Hippocampal formation (tissue), 2 donors: ENCODE results near the gene P2RX7.
"Not testable (repeated sequence)": the region's sequence is repeated elsewhere in the genome, so short reads cannot be mapped to it uniquely, and the experiment has no call there.

Source experiments
- DNase-seq, 2 donors: peaks; one replicate each; lab custom pipeline; 2025; lab: John Stamatoyannopoulos, UW

Gene P2RX7

DNA sequence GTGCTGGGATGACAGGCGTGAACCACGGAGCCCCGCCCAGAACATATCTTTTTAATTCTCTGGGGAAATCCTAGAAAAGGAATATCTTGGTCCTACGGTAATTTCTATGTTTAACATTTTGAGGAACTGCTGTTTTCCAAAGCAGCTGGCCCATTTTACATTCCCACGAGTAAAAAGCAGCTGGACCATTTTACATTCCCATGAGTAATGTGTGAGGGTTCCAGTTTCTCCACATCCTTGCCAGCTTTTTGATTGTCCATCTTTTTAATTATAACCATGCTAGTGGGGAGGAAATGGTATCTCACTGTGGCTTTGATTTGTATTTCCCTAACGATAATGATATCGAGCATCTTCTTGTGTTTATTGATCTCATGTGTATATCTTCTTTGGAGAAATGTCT lies 72.8 kb downstream of the P2RX7 start:
- no peak for DNase-seq

DNA sequence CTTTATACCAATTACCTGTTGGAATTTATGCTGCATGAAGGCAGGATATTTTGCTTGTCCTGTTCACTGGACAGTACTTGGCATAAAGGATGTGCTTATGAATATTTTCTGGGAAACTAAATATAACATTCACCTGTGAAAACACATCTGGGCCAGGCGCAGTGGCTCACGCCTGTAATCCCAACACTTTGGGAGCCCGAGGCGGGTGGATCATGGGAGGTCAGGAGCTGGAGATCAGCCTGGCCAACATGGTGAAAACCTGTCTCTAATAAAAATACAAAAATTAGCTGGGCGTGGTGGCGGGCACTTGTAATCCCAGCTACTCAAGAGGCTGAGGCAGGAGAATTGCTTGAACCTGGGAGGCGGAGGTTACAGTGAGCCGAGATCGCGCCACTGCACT lies 75.9 kb downstream of the P2RX7 start:
- not testable (repeated sequence) for DNase-seq

DNA sequence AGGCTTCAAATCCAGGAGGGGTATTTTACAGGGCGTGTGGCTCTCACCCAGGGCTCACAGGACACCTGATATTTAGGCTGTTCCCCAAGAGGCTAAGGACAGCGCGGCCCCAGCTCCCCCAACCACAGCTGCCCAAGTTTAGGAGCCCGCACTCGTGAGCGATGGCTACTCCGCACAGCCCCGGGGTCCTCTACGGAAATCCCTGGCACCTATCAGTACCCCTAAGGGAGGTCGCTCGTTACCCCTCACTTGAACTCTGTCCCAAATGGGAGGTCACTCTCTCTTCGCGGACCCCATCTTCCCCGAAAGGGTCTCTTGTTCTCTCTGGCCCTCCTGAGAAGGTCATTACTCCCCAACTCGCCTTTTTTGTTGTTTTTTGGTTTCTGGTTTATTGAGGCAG lies 76.5 kb downstream of the P2RX7 start:
- no peak for DNase-seq

DNA sequence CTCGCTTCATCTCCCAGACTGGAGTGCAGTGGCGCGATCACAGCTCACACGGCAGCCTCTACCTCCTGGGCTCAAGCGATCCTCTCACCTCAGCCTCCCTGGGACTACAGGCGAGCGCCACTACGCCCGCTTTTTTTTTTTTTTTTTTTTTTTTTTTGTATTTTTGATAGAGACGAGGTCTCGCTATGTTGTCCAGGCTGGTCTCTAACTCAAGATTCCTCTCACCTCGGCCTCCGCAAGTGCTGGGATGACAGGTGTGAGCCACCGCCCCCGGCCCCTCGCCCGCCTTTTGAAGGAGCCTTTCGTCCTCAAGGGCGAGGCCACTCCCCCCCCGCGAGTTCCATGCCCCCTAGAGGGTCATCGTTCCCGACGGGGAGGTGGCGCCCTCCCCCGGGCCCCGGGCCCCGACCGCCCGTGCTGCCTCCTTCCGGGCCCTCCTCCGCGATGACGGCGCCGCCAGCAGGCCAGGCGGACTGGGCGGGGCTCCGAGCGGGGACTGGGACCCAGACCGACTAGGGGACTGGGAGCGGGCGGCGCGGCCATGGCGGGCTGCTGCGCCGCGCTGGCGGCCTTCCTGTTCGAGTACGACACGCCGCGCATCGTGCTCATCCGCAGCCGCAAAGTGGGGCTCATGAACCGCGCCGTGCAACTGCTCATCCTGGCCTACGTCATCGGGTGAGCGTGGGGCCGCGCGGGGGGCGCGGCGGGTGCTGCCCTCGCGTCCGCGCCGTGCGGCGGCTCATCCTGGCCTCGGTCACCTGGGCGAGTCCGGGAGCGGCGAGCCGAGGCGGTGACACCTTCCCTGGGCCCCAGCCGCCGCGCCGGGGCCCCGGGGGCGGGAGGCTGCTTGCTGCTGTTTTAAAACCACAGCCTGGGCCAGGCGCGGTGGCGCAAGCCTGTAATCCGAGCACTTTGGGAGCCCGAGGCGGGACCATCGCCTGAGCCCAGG lies 77.2 kb downstream of the P2RX7 start, which contains the start of gene P2RX4:
Gene P2RX4 (plus strand): TSS at position 506 of the 949 bp plus-strand sequence. CDS start 36 bp downstream, at position 542.
- peak; percentile 80 for DNase-seq

DNA sequence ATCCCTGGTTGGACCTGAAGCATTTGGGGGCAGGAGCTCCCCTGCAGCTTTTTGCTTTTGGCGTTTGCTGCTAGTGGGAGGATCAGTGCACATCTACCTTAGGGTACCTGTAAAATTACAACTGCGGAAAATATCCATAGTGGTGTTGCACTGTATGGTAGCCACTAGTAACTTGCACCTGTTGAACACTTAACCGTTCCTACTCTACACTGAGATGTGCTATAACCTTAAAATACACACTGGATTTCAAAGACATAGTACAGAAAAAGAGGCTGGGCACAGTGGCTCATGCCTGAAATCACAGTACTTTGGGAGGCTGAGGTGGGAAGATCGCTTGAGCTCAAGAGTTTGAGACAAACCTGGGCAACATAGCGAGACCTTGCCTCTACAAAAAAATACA lies 80.2 kb downstream of the P2RX7 start:
- no peak for DNase-seq

DNA sequence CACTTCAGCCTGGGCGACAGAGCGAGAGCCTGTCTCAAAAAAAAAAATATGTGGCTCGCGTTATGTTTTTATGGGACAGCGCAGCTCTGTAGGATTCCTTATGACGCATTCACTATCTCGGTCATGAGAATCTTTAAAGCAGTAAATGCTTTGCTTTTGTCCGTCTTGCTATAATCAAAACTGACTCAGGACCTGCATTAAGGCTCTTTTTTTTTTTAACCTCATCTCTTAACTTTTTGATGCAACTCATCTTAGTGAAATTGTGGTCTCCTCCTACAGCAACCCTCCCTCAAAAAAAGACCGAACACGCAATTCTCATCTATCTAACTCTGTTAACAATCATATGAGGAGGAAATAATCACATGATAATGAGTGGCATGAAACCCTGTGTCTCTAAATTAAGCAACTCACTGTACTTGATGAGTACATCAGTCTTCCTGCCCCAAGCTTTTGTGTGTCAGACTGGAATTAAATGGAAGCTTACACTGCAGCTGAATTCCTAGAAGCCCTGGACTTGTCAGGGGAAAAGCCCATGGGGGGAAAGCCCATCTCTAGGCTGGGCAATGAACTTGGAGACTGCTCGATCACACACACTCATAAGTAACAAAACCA lies 81.6 kb downstream of the P2RX7 start:
- no peak for DNase-seq

DNA sequence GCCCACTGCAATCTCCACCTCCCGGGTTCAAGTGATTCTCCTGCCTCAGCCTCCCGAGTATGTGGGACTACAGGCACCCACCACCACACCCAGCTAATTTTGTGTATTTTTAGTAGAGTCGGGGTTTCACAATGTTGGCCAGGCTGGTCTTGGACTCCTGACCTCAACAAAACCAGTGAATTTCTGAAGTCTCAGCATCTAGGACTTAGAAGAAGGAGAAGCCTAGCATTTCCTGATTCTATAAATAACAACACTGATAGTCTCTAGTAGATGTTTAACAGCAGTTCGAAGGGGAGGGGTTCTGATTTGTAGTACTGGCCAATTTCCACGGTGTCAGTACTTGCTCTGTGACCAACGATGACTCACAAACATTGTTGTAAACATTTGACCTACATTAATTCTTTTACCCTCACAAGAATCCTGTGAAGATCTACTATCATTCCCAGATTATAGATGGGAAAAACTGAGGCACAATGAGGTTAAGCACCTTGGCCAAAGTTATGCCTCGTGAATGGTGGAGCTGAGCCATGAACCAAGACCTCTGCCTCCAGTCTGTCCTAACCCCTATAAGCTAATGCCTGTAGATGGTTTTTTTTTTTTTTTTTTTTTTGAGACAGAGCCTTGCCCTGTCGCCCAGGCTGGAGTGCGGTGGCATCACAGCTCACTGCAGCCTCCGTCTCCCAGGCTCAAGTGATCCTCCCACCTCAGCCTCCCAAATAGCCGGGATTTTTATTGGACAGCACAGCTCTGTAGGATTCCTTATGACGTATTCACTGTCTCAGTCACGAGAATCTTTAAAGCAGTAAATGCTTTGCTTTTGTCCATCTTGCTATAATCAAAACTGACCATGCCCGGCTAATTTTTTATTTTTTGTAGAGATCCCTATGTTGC lies 82.4 kb downstream of the P2RX7 start:
- peak in 1 of 2 donors; percentile 32 for DNase-seq

DNA sequence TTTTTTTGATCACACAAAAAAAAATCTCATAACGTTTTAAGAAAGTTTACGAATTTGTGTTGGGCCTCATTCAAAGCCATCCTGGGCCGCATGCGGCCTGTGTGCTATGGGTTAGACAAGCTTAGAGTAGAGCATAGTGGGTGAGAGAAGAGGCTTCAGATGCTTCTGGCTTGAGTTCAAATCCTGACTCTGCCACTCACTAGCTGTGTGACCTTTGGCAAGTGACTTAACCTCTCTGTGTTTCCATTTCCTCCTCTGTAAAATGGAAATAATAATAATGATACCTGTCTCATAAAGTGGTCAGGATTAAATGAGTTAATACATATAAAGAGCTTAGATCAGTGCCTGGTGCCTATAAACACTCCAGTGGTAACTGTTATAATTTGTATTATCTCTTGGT lies 83.4 kb downstream of the P2RX7 start:
- no peak for DNase-seq

DNA sequence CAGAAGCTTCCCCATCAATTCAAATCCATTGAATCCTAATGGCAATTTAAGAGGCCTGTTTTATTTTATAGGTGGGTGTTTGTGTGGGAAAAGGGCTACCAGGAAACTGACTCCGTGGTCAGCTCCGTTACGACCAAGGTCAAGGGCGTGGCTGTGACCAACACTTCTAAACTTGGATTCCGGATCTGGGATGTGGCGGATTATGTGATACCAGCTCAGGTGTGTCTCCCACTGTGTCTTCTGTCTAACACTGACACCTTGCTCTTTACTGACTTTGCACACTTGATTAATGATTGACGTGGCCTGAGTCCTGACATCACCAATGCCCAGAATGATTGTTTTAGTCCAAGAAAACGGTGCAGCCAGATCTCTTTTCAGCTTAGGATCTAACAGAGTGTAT lies 84.4 kb downstream of the P2RX7 start:
- no peak for DNase-seq

DNA sequence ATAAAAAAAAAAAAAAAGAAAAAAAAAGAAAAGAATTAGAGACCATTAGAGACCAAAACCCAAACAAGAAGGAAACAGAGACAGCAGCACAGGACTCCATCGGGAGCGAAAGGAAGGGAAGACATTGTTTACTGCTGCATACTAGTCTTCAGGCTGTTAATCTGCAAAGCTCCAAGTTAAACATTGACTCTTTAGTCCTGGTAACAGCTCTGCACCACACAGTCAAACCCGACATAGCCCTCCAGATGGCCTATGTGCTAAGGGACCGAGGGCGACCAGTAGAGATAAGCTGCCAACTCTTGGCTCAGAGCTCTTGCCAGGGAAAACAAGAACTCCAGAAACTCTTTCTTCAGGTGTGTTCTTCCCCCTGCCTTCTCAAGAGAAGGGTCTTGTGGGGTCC lies 85.1 kb downstream of the P2RX7 start:
- no peak for DNase-seq

DNA sequence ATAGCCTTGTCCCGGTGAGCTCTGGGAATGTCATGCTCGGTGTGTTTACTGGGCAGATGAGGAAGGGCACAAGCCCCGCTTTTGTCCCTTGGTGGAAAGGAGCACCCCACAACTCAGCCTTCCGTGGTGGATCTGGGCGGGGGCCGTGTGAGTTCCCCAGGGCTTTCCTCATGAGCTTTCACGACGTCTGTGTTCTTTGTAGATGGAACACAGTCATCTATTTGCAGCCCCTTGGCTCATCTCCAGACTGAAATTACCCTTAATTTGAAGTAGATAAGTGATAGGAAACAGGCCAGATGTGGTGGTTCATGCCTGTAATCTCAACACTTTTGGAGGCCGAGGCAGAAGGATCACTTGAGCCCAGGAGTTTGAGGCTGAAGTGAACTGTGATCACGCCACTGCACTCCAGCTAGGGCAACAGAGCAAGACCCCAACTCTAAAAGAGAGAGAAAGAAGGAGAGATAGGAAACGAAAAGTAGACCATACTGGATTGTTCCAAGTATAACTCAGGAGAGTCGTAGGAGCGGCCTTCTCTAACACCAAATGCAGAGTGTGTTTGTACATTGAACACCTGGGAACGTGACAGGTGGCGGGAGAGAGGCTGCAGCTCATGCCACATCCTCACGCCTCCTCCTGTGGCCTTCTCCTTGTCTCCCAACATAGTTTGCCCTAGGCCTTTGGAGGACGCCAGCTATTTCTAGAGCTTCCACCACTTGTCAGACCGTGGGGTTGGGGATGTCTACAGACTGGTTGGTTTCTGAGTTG lies 86.1 kb downstream of the P2RX7 start:
- no peak for DNase-seq

DNA sequence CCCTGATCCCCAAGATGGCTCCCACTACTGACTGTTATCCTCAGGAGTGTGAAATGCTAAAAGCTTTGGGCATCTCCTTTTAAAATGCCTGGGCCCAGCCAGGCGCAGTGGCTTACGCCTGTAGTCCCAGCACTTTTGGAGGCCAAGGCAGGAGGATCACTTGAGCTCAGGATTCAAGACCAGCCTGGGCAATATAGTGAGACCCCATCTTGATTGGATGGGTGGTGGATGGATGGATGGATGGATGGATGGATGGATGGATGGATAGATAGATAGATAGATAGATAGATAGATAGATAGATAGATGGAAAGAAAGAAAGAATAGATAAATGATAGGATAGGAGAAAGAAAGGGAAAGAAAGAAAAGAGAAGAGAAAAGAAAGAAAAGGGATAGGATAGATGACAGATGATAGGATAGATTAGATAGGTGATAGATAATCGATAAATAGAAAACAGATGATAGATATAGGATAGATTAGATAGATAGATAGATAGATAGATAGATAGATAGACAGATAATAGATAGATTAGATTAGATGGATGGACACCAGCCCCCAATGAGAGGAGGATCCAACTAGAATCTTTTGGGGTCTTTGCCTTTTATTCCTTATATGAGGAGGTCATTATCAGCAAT lies 86.8 kb downstream of the P2RX7 start:
- DNase-seq: no peak

DNA sequence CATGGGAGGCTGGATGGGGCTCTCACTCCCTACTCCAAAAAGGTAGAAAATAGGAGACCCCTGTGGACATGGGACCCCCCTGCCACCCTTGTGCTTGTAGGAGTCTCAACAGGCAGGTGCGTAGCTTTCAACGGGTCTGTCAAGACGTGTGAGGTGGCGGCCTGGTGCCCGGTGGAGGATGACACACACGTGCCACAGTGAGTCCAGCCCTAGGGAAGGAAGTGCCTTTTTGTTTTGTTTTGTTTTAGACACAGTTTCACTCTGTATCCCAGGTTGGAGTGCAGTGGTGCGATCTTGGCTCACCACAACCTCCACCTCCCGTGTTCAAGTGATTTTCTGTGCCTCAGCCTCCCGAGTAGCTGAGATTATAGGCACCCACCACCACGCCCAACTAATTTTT lies 90.2 kb downstream of the P2RX7 start:
- DNase-seq: no peak

DNA sequence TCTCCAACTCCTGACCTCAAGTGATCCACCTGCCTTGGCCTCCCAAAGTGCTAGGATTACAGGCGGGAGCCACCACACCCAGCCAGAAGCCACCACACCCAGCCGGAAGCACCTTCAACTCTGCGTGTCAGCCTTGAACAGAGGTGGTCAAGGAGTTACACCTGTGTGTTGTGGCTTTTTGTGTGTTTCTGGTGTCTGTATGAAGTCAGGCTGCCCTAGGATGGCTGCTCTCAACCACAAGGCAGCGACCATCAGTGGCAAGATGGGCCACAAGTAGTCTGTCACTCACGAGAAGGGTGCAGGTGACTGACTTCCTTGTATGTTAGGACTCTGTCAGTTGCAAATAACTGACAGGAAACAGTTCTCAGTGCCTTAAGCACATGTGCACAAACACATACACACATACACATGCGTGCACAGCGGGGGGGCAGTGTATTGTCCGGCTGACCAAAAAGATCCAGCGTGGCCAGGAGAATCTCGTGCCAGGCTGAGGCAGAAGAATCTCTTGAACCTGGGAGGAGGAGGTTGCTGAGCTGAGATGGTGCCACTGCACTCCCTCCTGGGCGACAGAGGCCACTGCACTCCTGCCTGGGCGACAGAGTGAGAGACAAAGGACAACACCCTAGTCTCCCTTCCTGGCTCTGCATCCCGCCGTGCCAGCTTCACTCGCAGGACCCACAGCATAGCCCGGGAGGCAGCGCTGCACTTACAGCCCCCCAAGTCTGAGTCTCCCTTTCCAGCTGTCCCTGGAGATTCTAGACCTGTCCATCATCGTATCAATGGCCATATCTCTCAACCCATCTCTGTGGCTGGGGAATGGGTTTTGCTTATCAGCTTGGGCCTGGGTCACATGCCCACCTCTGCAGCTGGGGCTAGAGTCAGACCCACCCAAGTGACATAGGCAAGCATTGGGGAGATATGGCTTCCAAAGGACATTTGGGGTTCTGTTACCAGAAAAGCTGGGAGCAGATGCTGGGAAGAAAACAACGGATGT lies 90.9 kb downstream of the P2RX7 start:
- no peak for DNase-seq

DNA sequence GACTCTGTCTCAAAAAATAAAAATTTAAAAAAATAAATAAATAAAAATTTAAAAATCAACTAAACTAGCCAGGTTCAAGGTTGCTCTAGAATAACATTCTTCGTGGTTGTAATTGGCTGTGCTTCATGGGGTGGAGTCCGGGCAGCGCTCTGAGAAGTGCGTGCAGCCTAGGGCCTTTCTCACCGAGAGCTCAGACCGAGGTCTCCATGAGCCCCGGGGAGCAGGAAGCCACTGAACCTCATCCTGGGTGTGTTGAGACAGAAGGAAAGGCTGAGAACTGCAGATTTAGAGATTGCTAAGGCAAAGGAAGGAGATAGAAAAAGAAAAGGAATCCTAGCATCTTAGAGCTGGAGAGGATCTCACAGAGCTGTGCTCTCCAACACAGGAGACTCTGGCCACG lies 91.9 kb downstream of the P2RX7 start:
- DNase-seq: no peak

DNA sequence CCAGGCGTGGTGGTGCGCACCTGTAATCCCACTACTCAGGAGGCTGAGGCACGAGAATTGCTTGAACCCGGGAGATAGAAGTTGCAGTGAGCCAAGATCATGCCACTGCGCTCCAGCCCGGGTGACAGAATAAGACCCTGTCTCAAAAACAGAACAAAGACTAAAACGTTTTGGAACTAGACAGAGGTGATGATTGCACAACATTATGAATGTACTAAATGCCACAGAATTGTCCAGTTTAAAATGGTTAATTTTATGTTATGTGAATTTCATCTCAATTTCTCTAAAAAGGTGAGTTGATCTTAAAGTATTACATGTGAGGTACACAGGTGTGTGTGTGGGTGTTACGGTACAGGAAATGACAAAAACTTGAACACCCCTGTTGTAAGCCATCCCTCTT lies 93.7 kb downstream of the P2RX7 start:
- DNase-seq: no peak

DNA sequence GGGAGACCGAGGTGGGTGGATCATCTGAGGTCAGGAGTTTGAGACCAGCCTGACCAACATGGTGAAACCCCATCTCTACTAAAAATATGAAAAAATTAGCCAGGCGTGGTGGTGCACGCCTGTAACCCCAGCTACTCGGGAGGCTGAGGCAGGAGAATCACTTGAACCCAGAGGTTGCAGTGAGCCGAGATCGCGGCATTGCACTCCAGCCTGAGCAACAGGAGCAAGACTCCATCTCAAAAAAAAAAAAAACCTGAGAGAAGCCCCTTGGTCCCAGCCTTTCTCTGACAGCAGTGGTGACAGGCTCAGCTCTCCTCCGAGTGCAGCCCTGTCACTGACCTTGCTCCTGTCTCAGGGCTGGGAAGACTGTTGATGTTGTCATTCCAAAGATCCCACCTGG lies 94.2 kb downstream of the P2RX7 start:
- DNase-seq: not testable (repeated sequence)

DNA sequence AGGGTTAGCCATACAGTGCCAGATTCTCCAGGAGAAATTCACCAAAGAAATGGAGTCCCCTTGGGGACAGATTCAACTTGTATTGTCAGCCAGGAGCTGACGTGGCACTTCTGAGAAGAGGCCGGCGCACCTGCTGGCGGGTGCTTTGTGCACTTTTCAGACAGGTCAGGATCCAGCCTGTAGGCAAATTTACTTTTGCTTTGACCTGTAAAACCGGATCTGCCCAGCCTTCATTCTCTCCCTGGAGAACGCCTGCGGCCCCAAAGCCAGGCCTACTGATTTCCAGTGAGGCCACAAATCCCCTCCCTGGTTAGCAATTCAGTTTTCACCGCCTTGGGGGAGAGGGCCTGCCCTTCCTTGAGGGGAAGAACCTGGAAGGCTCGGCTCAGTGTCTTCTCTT lies 94.6 kb downstream of the P2RX7 start:
- DNase-seq: no peak

DNA sequence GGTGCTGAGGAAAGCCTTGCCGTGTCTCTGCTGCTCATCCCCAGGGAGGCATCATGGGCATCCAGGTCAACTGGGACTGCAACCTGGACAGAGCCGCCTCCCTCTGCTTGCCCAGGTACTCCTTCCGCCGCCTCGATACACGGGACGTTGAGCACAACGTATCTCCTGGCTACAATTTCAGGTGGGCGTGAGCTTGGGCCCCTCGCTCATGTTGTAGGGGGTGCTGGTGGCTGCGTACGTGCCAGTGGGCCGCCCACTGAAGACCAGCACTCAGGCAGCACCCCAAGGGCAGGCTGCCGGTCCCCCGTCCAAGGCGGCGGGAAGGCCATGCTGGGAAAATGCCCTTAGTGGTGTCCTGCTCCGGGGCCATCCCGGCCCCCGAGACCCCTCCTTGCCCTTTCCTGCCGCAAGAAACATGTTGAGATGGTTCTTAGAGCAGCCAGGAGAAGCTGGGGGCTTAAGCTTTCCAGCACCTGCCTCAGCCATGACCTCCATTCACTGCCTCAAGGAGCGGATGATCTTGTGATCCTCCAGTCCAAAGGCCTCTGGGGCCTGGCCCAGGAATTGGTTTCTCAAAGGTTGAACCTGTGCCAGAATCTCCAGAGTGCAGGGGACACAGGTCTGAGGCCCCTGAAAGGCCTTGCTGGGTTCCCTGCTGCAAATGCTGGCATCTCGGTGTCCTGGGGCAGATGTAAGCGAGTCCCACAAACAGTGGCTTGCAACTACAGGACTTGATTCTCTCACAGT lies 96.4 kb downstream of the P2RX7 start:
- DNase-seq: no peak
